Measurements from ENCODE around the gene TSPAN16.
"Not testable (repeated sequence)": the region's sequence is repeated elsewhere in the genome, so short reads cannot be mapped to it uniquely, and the experiment has no call there.

TSPAN16 gene

DNA sequence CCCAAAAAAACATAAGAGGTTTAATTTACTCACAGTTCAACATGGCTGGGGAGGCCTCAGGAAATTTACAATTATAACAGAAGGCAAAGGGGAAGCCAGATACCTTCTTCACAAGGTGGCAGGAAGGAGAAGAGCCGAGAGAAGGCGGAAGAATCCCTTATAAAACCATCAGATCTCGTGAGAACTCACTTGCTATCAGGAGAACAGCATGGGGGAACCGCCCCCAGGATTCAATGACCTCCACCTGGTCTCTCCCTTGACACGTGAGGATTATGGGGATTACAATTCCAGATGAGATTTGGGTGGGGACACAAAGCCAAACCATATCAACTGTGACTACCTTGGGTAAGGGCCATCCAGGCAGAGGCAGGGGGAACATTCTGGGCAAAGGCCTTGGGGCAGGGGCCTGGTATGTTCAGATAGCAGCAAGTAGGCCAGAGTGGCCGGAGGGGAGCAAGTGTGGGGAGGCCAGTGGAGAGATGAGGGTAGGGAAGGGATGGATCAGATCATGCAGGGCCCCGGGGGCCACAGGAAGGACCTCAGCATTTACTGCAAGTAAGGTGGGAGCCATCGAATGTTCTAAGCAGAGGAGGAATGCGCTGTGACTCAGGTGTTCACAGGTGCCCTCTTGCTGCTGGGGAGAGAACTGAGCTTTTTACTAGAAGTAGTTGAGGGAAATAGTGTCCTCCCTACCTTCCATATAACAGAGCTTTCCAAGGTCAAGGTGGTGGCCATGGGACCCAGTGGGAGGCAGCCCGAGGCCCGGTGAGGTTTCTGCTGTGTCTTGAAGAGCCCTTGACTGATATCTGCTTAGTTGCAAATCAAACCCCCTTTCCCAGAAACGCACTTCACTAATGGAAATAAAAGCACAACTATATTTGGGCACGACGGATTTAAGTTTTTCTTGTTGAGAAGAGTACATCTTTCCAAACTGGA, 25.5 kb downstream of the TSPAN16 start:
- no peak for FAIRE-seq

DNA sequence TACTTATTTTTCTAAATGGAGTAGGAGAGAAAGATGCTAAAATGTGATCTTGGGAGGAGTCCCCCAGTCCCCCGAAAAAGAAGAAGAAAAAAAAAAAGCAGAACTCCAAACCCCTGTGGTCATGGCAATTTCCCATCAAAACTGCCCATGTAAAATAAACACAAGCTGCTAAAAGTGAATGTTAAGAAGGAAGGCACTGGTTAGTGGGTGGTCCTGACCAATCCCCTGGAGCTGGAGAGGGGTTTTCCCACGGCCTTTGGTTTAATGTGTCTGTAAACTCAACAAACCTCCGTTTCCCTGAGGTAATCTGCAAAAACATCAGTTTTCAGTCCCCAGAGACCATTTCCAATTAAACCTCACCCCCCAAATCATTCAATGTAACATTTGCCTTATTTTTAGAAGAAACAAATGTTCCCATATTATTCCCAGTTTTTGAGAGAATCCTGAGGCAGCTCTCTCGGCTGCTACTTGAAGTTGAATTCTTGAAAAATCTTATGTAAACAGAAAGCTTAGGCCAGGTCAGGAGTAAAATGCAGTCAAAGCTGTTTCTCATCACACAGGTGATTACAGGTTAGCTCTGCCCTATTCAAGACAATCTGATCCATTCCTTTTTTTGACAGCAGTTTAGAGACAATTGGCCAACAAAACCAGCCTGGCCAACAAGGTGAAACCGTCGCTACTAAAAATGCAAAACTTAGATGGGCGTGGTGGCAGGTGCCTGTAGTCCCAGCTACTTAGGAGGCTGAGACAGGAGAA, 26.5 kb downstream of the TSPAN16 start:
- FAIRE-seq, result no peak

DNA sequence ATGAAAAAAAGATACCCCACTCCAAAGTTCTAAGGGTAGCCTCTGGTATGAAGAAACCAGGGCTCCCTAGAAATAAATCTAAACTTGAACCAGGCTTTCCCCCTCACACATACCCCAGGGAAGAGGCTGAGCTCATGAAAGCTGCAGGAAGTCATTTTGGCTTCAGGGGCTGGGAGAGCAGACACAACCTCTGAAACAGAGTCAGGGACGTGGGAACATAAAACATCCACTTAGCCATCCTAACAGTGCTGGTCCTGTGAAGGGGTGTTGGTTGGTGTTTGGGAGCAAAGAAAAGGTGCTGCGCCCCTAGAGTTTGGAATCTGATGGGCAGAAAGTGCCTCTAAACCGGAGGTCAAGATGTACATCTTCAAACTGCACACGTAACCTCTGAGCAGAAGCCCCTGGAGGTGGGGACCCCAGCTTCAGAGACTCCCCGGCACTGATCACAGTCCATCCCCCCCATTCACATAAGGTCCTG, 27.7 kb downstream of the TSPAN16 start:
- no peak for FAIRE-seq

DNA sequence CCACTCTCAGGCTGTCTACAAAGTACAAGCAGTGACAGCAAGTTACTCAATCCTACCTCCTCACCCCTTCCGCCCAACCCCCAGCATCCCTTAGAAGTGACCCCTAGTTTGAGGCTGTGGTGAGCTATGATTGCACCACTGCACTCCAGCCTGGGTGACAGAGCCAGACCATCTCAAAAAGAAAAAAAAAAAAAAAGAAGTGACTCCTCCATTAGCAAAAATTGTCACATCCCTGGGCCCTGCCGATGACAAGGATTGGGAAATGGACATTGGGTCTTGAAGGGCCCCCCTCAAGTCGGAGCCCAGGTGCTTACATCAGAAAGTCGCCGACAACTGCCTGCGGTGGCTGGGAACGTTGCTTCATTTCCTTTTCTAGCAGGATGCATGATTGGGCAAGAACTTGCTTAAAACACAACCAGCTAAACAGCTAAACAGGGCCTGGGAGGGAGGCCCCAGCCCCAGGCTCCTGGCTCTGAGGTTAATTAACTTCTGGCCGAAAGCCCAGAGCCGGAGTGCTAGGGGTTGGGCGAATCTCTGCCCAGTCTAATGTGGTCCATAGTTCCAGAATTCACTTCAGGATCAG, 28.2 kb downstream of the TSPAN16 start:
- FAIRE-seq, result no peak

DNA sequence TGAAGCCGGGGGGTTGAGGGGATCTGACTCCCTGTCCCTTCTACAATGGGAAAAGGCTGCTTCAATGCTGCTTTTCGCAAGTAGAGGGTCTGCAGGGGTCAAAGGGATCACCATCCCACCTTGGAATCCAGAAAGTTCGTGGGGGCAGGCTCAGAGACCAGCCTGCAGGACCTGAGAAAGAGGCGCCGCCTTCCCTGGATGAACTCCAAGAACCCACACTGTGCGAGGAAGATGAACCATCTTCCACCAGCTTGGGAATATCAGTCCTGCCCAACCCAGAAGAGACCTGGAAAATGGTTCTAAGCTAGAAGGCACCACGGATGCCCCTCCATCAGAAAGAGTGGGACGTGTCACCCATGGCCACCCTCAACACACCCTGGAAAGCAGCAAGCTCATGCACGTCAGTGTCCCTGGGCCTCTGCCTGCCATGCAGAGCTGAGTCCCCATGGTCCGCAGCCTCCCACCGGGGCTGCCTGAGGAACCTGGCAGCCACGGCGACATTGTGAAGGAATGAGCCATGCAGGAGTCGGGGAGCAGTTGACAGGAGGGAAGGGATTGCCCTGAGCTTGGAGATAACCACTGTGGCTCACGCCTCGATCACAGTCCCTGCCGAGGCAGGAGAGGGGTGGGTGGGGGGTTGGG, 28.9 kb downstream of the TSPAN16 start:
- FAIRE-seq, result no peak

DNA sequence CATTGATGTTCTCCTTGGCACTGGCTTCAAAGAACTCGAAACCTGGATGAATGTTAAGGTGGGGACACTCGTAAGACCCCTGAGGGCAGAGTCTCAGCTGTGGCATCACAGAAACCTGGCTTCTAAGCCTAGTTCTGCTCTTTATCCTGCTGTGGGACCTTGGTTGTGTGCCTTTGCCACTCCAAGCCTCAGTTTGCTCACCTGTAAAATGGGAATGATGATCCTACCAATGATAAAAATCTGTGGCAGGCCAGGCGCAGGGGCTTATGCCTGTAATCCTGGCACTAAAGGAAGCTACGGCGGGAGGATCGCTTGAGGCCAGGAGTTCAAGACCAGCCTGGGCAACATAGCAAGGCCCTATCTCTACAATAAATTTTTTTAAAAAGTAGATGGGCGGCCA, 29.6 kb downstream of the TSPAN16 start:
- no peak for FAIRE-seq

DNA sequence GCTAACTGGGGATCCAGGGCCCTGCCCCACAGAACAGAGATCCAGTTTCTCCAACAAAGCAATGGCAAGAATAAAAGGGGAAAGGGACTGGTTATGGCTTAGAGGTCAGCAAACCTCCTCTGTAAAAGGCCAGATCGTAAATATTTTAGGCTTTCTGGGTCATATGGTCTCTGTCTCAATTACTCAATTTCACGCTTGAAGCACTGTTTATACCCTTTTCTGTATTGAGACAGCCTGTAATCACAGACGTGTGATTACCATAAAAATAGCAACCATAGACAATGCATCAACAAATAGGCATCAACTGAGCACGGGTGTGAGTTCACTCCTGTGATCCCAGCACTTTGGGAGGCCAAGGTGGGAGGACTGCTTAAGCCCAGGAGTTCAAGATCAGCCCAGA, 34.2 kb downstream of the TSPAN16 start:
- FAIRE-seq, result no peak

DNA sequence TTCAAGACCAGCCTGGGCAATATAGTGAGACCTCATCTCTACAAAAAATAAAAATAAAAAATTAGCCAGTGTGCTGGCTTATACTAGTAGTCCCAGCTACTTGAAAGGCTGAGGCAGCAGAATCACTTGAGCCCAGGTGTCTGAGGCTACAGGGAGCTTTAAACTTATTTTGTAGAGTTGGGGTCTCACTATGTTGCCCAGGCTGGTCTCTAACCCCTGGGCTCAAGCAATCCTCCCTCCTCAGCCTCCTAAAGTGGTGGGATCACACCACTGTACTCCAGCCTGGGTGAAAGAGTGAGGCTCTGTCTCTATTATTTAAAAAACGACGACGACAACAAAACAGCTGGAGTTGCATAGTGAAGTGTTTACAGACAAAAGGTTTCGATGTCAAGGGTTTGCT, 35.5 kb downstream of the TSPAN16 start:
- no peak for FAIRE-seq

DNA sequence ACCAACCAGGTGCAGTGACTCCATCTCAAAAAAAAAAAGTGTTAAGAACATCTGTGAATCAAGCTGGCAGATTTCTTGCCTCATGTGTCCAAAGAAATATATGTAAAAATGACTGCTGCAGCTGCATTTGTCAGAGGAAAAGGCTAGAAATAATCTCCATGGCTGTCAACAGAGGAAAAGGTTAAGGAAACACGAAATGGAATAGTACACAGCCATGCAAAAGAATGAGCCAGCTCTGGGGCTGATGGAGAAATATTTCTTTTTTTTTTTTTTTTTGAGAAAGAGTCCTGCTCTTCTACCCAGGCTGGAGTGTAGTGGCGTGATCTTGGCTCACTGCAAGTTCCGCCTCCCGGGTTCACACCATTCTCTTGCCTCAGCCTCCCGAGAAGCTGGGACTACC, 36.9 kb downstream of the TSPAN16 start:
- no peak for FAIRE-seq

DNA sequence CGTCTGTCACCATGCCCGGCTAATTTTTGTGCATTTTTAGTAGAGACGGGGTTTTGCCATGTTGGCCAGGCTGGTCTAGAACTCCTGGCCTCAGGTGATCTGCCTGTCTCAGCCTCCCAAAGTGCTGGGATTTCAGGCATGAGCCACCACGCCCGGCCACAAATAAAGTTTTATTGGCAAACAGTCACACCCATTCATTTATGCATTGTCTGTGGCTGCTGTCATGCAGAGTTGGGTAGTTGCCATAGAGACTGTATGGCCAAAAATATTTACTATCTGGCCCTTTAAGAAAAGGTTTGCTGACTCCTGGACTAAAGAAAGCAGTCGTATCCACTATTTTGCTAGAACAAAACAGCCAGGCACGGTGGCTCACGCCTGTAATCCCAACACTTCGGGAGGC, 37.9 kb downstream of the TSPAN16 start:
- not testable (repeated sequence) for FAIRE-seq

DNA sequence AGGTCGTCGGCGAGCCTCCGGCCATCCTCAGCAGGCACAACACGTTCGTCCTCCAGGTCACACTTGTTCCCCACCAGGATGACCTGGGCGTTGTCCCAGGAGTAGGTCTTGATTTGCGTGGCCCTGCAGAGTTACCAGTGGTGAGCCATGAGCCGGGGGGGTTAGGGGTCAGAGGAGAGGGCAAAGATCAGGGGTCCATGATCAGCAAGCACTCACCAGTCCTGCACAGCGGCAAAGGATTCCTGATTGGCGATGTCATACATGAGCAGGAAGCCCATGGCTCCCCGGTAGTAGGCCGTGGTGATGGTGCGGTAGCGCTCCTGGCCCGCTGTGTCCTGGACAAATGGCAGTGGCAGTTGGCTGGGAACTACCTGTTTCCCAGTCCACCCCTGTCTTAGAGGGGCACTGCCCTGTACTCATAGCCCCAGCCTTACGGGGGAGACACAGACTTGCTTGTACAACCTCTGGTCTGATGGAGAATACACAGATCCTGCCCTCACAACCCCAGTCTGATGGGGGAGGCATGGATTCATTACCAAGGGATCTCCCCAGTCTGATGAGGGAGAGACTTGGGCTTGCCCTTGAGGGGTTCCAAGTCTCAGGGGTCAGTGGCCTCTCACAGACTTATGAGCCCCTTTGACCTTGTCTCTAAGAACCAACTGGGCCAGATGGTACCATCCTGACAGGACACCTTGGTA, 39.6 kb downstream of the TSPAN16 start:
- FAIRE-seq, result no peak

DNA sequence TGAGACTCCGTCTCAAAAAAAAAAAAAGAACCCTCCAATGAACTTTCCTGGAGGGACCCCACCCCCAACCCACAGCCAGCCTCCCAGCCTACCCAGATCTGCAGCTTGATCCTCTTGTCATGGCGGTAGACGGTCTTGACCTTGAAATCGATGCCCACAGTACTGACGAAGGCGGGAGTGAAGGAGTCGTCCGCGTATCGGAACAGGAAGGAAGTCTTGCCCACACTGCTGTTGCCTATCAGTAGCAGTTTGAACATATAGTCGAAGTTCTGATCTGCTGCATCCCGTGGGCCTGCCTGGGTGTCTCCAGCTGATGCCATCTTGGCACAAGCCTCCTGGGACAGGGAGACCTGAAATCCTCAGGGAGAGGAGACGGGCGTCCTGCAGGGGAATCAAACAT, 41.1 kb downstream of the TSPAN16 start:
- no peak for FAIRE-seq

DNA sequence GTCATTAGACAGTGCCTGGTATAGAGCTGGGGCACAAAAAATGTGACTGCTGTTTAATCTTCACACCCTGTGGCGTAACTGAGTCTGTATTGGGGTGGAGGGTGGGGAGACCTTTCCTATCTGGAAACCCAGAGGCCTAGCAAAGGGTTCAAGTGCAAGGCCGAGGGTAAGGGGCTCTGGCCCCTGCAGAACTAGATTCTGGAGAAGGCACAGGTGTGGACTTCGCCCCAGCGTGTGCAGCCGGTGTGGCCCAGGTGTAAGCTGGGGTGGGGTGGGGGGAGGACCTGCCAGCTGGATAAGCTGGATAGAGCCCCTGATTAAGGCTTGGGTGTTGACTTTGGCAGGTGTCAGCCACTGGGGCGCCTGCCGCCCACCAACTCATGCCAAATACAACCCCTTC, 42.2 kb downstream of the TSPAN16 start:
- FAIRE-seq, result no peak

DNA sequence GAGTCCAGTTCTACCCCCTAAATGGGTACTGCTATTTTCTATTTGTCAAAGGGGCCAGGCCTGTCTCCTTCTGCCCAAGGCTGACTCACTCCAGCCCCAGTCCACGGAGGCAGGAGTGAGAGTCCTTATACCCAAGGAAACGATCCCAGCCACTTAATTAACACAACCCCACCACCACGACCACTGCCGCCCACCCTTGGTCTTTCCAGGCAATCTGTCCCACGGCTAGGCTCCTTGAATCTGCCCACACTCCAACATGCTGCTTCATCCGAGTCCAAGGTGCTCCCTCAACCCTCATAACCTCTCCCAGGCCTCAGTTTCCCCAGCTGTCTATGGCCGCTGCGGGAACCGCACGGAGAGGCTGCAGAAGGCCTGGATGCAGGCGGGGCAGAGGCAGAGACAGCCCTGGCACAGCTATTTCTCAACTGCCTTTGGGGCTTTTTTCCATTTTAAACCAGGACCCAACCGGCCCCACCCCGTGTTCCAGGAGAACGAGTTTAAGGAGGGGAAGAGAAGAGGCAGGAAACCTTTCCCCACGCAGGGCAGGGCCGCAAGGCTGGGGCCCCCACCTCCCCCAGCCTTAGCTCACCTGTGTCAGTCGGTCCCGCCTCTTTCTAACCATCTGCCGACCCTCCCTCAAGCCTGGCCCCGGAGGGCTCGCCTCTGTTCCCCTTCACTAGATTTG, 42.8 kb downstream of the TSPAN16 start:
- no peak for FAIRE-seq

DNA sequence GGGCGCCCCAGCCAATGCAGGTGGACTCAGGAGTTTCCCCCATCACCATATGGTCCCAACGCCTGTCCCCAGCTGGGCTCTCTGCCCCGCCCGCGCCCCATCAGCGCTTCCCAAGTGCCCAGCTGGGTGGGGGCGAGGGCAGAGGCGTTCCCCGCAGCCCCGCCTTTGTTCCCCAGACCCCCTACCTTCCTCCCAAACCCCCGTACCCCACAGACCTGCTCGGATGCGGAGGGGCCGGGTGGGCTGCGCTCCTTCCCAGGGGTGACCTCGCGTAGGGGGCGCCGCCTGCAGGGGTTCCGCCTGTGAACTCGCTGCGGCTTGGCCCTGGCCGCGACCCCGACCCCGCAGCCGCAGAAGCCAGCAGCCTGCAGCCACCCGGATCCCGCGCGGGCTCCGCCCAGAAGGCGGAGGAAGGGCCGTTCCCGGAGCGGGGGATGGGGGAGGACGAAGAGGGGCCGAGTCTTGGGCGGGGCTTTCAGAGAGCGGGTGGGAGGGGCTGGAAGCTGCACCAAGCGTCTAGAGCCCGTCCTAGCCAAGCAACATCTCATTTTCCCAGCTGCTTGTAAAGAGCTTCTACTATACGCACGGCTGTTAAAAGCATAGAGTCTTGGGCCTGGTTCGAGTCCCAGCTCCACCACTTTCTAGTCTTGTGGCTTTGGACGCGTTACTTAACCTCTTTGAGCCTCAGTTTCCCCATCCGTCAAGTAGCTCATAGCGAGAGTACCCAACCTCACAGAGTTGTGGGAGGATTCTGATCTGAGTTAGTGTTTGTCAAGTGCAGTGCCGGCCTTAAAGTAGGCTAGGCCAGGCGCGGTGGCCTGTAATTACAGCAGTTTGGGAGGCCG, 43.5 kb downstream of the TSPAN16 start, which contains the start of gene RAB3D:
Gene RAB3D, minus strand, starts transcription at position 404 of the 845 bp plus-strand sequence. CDS start 2,258 bp downstream, outside the sequence.
- FAIRE-seq, result peak; percentile 96

DNA sequence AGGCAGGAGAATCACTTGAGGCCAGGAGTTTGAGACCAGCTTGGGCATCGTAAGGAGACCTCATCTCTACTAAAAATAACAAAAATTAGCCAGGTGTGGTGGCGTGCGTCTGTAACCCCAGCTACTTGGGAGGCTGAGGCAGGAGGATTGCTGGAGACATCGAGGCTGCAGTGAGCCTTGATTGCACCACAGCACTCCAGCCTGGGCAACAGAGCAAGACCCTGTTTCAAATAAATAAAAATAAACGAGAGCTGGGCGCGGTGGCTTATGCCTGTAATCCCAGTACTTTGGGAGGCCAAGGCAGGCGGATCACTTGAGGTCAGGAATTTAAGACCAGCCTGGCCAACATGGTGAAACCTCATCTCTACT, 44.1 kb downstream of the TSPAN16 start:
- not testable (repeated sequence) for FAIRE-seq

DNA sequence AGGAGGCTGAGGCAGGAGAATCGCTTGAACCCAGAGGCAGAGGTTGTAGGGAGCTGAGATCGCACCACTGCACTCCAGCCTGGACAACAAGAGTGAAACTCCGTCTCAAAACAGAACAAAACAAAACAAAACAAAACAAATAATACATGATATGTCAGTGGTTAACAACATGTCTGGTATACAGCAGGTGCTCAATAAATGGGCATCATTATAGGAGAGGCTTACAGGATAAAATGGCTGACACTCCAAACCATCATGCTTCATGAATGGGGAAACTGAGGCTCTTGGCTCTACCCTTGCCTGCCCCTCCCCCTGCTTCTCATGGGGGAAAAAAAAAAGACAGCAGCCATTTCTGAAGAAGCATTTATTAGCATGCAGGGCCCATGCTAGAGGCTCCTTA, 46.5 kb downstream of the TSPAN16 start:
- FAIRE-seq, result no peak

DNA sequence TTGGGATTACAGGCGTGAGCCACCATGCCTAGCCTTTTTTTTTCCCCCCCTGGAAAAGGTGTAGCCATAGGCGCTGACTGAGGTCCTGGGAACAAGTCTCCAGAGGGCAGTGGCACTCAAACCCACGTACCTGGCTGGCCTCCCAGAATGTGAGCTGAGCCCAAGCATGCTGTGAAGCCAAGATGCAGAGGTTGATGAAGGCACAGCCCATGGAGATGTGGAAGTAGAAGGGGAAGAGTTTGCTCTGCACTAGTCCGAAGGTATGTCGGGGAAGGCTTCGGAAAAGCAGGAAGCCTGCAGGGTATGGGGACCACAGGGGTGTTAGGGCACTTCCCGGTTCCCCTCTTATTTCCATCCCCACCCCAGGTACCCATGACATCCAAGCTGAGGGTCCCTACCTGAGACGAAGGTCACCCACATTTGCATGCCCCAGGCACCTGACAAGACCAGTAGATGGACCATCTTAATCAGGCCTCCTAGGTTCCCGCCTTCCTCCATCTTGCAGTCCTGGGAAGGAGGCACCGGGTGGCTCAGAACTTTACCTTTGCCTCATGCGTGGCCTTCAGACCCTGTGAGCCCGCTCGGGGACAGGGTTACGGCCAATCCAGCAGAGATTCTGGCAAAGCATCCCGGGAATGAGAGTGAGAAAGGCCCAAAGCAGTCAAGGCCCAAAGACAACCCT, 49.3 kb downstream of the TSPAN16 start:
- FAIRE-seq, result no peak

DNA sequence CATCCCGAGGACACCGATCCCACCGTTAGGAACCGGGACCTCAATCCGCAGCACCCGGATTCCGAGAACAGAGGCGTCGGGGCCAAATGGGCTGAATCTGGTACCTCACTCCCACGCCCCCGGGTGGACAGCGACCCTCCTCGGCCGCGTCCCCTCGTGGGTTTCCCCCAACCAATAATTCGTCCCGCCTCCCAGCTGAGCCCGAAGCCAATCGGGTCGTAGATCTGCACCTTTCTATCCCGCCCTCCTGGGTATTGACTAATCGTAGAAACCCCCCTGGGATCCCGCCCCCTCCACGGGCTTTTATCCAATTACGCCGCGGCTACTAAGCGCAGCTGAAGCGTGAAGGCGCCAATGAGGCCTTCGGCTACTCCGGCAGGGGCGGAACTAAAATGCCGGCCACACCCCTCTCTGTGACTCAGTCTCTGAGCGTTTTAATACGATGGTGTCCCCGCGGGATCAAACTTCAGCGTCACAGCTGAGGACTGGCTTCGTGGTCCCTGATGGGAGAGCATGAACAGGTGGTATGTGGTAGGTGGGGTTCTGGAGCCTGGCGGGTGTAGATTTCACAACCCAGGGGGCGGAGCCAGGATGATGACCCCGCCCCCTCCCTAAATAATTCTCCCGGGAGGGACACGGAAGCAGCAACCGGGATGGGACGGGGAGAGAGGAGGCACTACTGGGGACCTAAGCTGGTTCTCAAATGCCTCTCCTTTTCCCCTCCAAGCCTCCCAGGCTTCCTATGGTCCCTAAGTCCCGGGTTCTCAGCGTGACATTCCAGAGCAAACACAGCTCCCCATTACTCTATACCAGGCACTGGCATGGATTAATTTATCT, 50.4 kb downstream of the TSPAN16 start, which contains the start of the genes CCDC159 and TMEM205:
Gene CCDC159, plus strand, starts transcription at position 416 of the 837 bp plus-strand sequence. Its CDS starts 88 bp downstream, at position 504.
Gene TMEM205, minus strand, starts transcription at position 165 of the 837 bp plus-strand sequence. CDS start 649 bp downstream, outside the sequence.
- FAIRE-seq, result peak; percentile 100
